OCI-LY3 (cell line): ENCODE results near the gene GJD3.

Experiments
- EZH2phosphoT487 ChIP-seq: fragments of 200-600 bp; shearing (Covaris generic); IDR thresholded peaks from 2 replicates; pipeline ENCODE4 v1.6.1; 2018; ENCODE audit warnings: antibody characterized with exemption, mixed run types, low read depth
- TF ChIP-seq, protein P1 (sequence below): fragments of 200-600, 300-600 bp; sonication (generic); IDR thresholded peaks from 2 replicates; pipeline ENCODE4 v1.5.1; 2014; ENCODE audit warnings: antibody characterized with exemption, low read length, low read depth

GRCh38 chr17:40411821-40412220, 47.3 kb upstream of the GJD3 start:
- TF ChIP-seq, protein P1, sequence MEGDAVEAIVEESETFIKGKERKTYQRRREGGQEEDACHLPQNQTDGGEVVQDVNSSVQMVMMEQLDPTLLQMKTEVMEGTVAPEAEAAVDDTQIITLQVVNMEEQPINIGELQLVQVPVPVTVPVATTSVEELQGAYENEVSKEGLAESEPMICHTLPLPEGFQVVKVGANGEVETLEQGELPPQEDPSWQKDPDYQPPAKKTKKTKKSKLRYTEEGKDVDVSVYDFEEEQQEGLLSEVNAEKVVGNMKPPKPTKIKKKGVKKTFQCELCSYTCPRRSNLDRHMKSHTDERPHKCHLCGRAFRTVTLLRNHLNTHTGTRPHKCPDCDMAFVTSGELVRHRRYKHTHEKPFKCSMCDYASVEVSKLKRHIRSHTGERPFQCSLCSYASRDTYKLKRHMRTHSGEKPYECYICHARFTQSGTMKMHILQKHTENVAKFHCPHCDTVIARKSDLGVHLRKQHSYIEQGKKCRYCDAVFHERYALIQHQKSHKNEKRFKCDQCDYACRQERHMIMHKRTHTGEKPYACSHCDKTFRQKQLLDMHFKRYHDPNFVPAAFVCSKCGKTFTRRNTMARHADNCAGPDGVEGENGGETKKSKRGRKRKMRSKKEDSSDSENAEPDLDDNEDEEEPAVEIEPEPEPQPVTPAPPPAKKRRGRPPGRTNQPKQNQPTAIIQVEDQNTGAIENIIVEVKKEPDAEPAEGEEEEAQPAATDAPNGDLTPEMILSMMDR, result no peak
- TF ChIP-seq EZH2phosphoT487, result no peak
